ENCODE results near the gene PTPRD. TPM values are rescaled to one million over a fixed set of nuclear protein-coding genes. Genes with fewer than 3 reads are reported as not detected.

PTPRD gene
- total RNA-seq, 2 donors from 2014 or later, result 19.6 to 101 TPM

- no peak overlapping the region for H3K27ac ChIP-seq
- H3K36me3 ChIP-seq, result no peaks in the 10 kb centered on the region
- H3K27me3 ChIP-seq (replicated peaks; ENCODE audit: insufficient read depth), result no peaks in the 10 kb centered on the region
- ATAC-seq (ENCODE audit: insufficient number of reproducible peaks, low FRiP score, low read depth) (no peak), DNase-seq (ENCODE audit: low spot score) (no peak)
- H3K4me3 ChIP-seq, result no peak overlapping the region
- TF ChIP-seq, protein P1, sequence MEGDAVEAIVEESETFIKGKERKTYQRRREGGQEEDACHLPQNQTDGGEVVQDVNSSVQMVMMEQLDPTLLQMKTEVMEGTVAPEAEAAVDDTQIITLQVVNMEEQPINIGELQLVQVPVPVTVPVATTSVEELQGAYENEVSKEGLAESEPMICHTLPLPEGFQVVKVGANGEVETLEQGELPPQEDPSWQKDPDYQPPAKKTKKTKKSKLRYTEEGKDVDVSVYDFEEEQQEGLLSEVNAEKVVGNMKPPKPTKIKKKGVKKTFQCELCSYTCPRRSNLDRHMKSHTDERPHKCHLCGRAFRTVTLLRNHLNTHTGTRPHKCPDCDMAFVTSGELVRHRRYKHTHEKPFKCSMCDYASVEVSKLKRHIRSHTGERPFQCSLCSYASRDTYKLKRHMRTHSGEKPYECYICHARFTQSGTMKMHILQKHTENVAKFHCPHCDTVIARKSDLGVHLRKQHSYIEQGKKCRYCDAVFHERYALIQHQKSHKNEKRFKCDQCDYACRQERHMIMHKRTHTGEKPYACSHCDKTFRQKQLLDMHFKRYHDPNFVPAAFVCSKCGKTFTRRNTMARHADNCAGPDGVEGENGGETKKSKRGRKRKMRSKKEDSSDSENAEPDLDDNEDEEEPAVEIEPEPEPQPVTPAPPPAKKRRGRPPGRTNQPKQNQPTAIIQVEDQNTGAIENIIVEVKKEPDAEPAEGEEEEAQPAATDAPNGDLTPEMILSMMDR (IDR thresholded peaks at IDR 0.05), result no peak
- H3K4me1 ChIP-seq (ENCODE audit: control insufficient read depth in 1 of 2, low read depth in 2 of 2), result no peaks in the 10 kb centered on the region
- peaks cover 10% of the 10 kb centered on the region for H3K9me3 ChIP-seq
These were observed 1114.7 kb downstream of the PTPRD start for GRCh38 chr9:9498128-9498527.

DNA sequence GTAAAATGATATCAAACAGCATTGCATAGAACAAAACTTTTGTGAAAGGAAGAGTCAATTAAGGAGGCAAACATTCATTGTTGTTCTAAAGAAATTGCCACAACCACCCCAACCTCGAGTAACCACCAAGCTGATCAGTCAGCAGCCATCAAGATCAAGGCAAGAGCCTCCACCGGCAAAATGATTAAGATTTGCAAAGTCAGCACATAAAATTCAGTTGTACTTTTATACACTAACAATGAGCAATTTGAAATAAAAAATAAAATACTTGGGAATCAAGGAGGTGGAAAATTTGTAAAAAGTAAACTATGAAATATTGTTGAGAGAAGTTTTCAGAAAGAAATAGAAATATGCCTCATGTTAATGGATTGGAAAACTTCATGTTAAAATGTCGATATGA, 1118.5 kb downstream of the PTPRD start:
- Histone ChIP-seq H3K4me1 (ENCODE audit: control insufficient read depth in 1 of 2, low read depth in 2 of 2) (no peaks in the 10 kb centered on the region), H3K27me3 (replicated peaks; ENCODE audit: insufficient read depth) (no peaks in the 10 kb centered on the region), H3K27ac (no peak overlapping the region), H3K36me3 (no peaks in the 10 kb centered on the region), H3K4me3 (no peak overlapping the region), H3K9me3 (peaks cover 10% of the 10 kb centered on the region)
- ATAC-seq (ENCODE audit: insufficient number of reproducible peaks, low FRiP score, low read depth) (no peak), DNase-seq (ENCODE audit: low spot score) (no peak)
- TF ChIP-seq, protein P1 (IDR thresholded peaks at IDR 0.05), result no peak

GRCh38 chr9:9492506-9492905, 1120.3 kb downstream of the PTPRD start:
- Histone ChIP-seq H3K27me3 (replicated peaks; ENCODE audit: insufficient read depth) (no peaks in the 10 kb centered on the region), H3K4me1 (ENCODE audit: control insufficient read depth in 1 of 2, low read depth in 2 of 2) (no peaks in the 10 kb centered on the region), H3K36me3 (no peaks in the 10 kb centered on the region), H3K4me3 (no peak overlapping the region), H3K27ac (no peak overlapping the region), H3K9me3 (peaks cover 10% of the 10 kb centered on the region)
- ATAC-seq (ENCODE audit: insufficient number of reproducible peaks, low FRiP score, low read depth), result no peak
- no peak for DNase-seq (ENCODE audit: low spot score)
- TF ChIP-seq, protein P1 (IDR thresholded peaks at IDR 0.05), result no peak

- Histone ChIP-seq H3K27me3 (replicated peaks; ENCODE audit: insufficient read depth) (no peaks in the 10 kb centered on the region), H3K36me3 (no peaks in the 10 kb centered on the region), H3K4me3 (no peak overlapping the region), H3K9me3 (no peaks in the 10 kb centered on the region), H3K4me1 (ENCODE audit: control insufficient read depth in 1 of 2, low read depth in 2 of 2) (no peaks in the 10 kb centered on the region), H3K27ac (no peak overlapping the region)
- ATAC-seq (ENCODE audit: insufficient number of reproducible peaks, low FRiP score, low read depth) (no peak), DNase-seq (ENCODE audit: low spot score) (no peak)
- TF ChIP-seq, protein P1 (IDR thresholded peaks at IDR 0.05), result no peak
These were observed 1123.6 kb downstream of the PTPRD start for GRCh38 chr9:9489183-9489582.

DNA sequence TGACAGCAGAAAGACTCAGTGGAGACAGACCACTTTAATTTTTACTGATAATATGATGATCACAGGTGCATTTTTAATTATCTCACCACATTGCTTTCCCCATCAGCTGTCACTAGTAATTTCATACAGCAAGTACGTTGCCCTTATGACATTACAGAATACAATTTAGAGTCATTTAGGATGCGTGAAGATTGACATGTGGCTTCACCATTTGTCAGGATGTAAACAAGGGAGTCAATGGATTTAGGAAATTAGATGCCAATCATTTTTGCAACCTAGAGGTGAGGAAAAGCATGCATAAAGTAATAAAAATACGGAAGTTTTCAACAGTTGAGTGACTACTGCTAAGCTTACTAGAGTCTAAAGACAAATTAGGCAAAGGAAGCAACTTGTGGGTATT, 1129.6 kb downstream of the PTPRD start:
- Histone ChIP-seq H3K27ac (no peak overlapping the region), H3K27me3 (replicated peaks; ENCODE audit: insufficient read depth) (no peaks in the 10 kb centered on the region), H3K9me3 (no peaks in the 10 kb centered on the region), H3K4me1 (ENCODE audit: control insufficient read depth in 1 of 2, low read depth in 2 of 2) (no peaks in the 10 kb centered on the region), H3K4me3 (no peak overlapping the region), H3K36me3 (no peaks in the 10 kb centered on the region)
- ATAC-seq (ENCODE audit: insufficient number of reproducible peaks, low FRiP score, low read depth) (no peak), DNase-seq (ENCODE audit: low spot score) (no peak)
- TF ChIP-seq, protein P1 (IDR thresholded peaks at IDR 0.05), result no peak
